H9 (cell line): ENCODE measurements around the gene ZNF484. TPM values are rescaled to one million over a fixed set of nuclear protein-coding genes. Genes with fewer than 3 reads are reported as not detected.

ENCODE experiments used
- DNase-seq: peaks from one replicate; pipeline ENCODE4 v3.0.0-alpha.2; 2017
- H2AFZ ChIP-seq: one replicate; pipeline ENCODE4 v1.6.1; 2013; ENCODE audit warnings: mild to moderate bottlenecking, low read length, control low read depth, moderate library complexity
- H2AK5ac ChIP-seq: 2 replicates; pipeline ENCODE4 v1.6.1; 2013; ENCODE audit warnings: low read length, control low read depth, mixed read lengths; ENCODE audit not compliant: insufficient read length
- H2BK120ac ChIP-seq: one replicate; pipeline ENCODE4 v1.6.1; 2013; ENCODE audit warnings: low read depth, mild to moderate bottlenecking, low read length, control low read depth, inconsistent platforms; ENCODE audit not compliant: poor library complexity, severe bottlenecking
- H2BK12ac ChIP-seq: 2 replicates; pipeline ENCODE4 v1.6.1; 2013; ENCODE audit warnings: low read length, control low read depth, mixed read lengths, low read depth; ENCODE audit not compliant: insufficient read length
- H2BK15ac ChIP-seq: 2 replicates; pipeline ENCODE4 v1.6.1; 2013; ENCODE audit warnings: low read depth, low read length, control low read depth
- H2BK20ac ChIP-seq: one replicate; pipeline ENCODE4 v1.6.1; 2013; ENCODE audit warnings: low read depth, mild to moderate bottlenecking, low read length, control low read depth, inconsistent platforms; ENCODE audit not compliant: poor library complexity, severe bottlenecking
- H2BK5ac ChIP-seq: 2 replicates; pipeline ENCODE4 v1.6.1; 2013; ENCODE audit warnings: low read length, control low read depth, mixed read lengths; ENCODE audit not compliant: insufficient read length
- H3K14ac ChIP-seq: 2 replicates; pipeline ENCODE4 v1.6.1; 2013; ENCODE audit warnings: low read length, control low read depth; ENCODE audit not compliant: insufficient read depth
- H3K18ac ChIP-seq: 2 replicates; pipeline ENCODE4 v1.6.1; 2013; ENCODE audit warnings: low read depth, mild to moderate bottlenecking, mixed read lengths, low read length, control low read depth; ENCODE audit not compliant: insufficient read length
- H3K23ac ChIP-seq: 2 replicates; pipeline ENCODE4 v1.6.1; 2013; ENCODE audit warnings: low read length, control low read depth, mixed read lengths, low read depth; ENCODE audit not compliant: insufficient read length
- H3K23me2 ChIP-seq: 2 replicates; pipeline ENCODE4 v1.6.1; 2013; ENCODE audit warnings: low read depth, mild to moderate bottlenecking, mixed read lengths, low read length, control low read depth; ENCODE audit not compliant: insufficient read length, poor library complexity, severe bottlenecking
- H3K27ac ChIP-seq: 2 replicates; pipeline ENCODE4 v1.5.1; 2013; ENCODE audit warnings: low read length, control low read depth, mixed read lengths, low read depth; ENCODE audit not compliant: insufficient read length
- H3K27me3 ChIP-seq: 2 replicates; pipeline ENCODE4 v1.6.1; 2013; ENCODE audit warnings: low read length, control low read depth, inconsistent platforms; ENCODE audit not compliant: insufficient read depth
- H3K4ac ChIP-seq: 2 replicates; pipeline ENCODE4 v1.6.1; 2013; ENCODE audit warnings: low read depth, mild to moderate bottlenecking, control low read depth, inconsistent platforms, low read length, moderate library complexity
- H3K4me1 ChIP-seq: 2 replicates; pipeline ENCODE4 v1.6.1; 2013; ENCODE audit warnings: low read length, control low read depth, inconsistent platforms; ENCODE audit not compliant: insufficient read depth
- H3K4me2 ChIP-seq: 2 replicates; pipeline ENCODE4 v1.6.1; 2013; ENCODE audit warnings: low read length, control low read depth, mixed read lengths; ENCODE audit not compliant: insufficient read length, insufficient read depth
- H3K56ac ChIP-seq: 2 replicates; pipeline ENCODE4 v1.6.1; 2013; ENCODE audit warnings: low read depth, mild to moderate bottlenecking, mixed read lengths, low read length, control low read depth; ENCODE audit not compliant: insufficient read length
- H3K79me1 ChIP-seq: 2 replicates; pipeline ENCODE4 v1.6.1; 2013; ENCODE audit warnings: low read depth, mild to moderate bottlenecking, moderate library complexity, low read length, control low read depth, inconsistent platforms; ENCODE audit not compliant: insufficient read depth, poor library complexity, severe bottlenecking
- H3K79me2 ChIP-seq: 2 replicates; pipeline ENCODE4 v1.6.1; 2013; ENCODE audit warnings: low read length, control low read depth, inconsistent platforms; ENCODE audit not compliant: insufficient read depth
- H3K9ac ChIP-seq: 2 replicates; pipeline ENCODE4 v1.6.1; 2013; ENCODE audit warnings: low read length, control low read depth, mixed read lengths; ENCODE audit not compliant: insufficient read length; ENCODE audit errors: extremely low read depth
- H3K9me3 ChIP-seq: one replicate; pipeline ENCODE4 v1.6.1; 2013; ENCODE audit warnings: low read depth, low read length, inconsistent platforms; ENCODE audit not compliant: control insufficient read depth
- H3T11ph ChIP-seq: one replicate; pipeline ENCODE4 v1.6.1; 2013; ENCODE audit warnings: mild to moderate bottlenecking, low read length, control low read depth, inconsistent platforms
- H4K20me1 ChIP-seq: one replicate; pipeline ENCODE4 v1.6.1; 2013; ENCODE audit not compliant: control insufficient read depth, insufficient read length, insufficient read depth
- H4K5ac ChIP-seq: 2 replicates; pipeline ENCODE4 v1.6.1; 2013; ENCODE audit warnings: low read depth, mild to moderate bottlenecking, mixed read lengths, low read length, control low read depth; ENCODE audit not compliant: insufficient read length
- H4K8ac ChIP-seq: replicated peaks from 2 replicates; pipeline ENCODE4 v1.6.1; 2013; ENCODE audit warnings: low read length, control low read depth, mixed read lengths, low read depth; ENCODE audit not compliant: insufficient read length
- H4K91ac ChIP-seq: 2 replicates; pipeline ENCODE4 v1.6.1; 2013; ENCODE audit warnings: low read depth, mild to moderate bottlenecking, moderate library complexity, mixed read lengths, low read length, control low read depth; ENCODE audit not compliant: insufficient read length
- H3K27ac Mint-ChIP-seq, 3 experiments: 2 replicates in 2 of 3; 3 replicates in 1 of 3; pipeline ENCODE4 v1.8.0; 2020 to 2021; ENCODE audit warnings: mixed read lengths in 3 of 3, mild to moderate bottlenecking in 1 of 3, moderate library complexity in 1 of 3
- H3K27me3 Mint-ChIP-seq: 2 replicates; pipeline ENCODE4 v1.8.0; 2021; ENCODE audit warnings: low read depth, mild to moderate bottlenecking, moderate library complexity, mixed read lengths
- H3K36me3 Mint-ChIP-seq, 3 experiments: 2 replicates in 2 of 3; 3 replicates in 1 of 3; pipeline ENCODE4 v1.8.0; 2020 to 2021; ENCODE audit warnings: low read depth in 3 of 3, mixed read lengths in 3 of 3; ENCODE audit not compliant: insufficient read depth in 1 of 3
- H3K4me1 Mint-ChIP-seq, 2 experiments: 2 replicates each; pipeline ENCODE4 v1.8.0; 2020; ENCODE audit warnings: mixed read lengths in 2 of 2
- H3K4me3 Mint-ChIP-seq, 2 experiments: 2 replicates in 1 of 2; 3 replicates in 1 of 2; pipeline ENCODE4 v1.8.0; 2020 to 2021; ENCODE audit warnings: mild to moderate bottlenecking in 2 of 2, mixed read lengths in 2 of 2, moderate library complexity in 1 of 2
- H3K9me3 Mint-ChIP-seq, 2 experiments: 2 replicates in 1 of 2; 3 replicates in 1 of 2; pipeline ENCODE4 v1.8.0; 2020; ENCODE audit warnings: mild to moderate bottlenecking in 2 of 2, mixed read lengths in 2 of 2, moderate library complexity in 1 of 2
- CTCF ChIP-seq: fragments of 200-600 bp; sonication (generic); conservative IDR thresholded peaks from 3 replicates; pipeline ENCODE4 v1.8.0; 2021; ENCODE audit warnings: antibody characterized with exemption, mild to moderate bottlenecking
- WGBS: extraction: QIAGEN DNeasy Blood & Tissue Kit; methylation state at CpG from one replicate; pipeline ENCODE4 v1.1.7; 2013; ENCODE audit warnings: missing lambda C conversion rate, low lambda C conversion rate, mixed read lengths; ENCODE audit not compliant: insufficient read length; ENCODE audit errors: extremely low coverage; 5-methylcytosine and 5-hydroxymethylcytosine counted together
- total RNA-seq: library from RNA; stranded (reverse); gene quantifications from 2 replicates; pipeline ENCODE4 v1.2.1, GENCODE V29; 2021

Gene ZNF484
- total RNA-seq, 1 experiment from 2014 or later: 10.2 TPM

- H3K27me3 Mint-ChIP-seq: peaks cover 7% of the 10 kb centered on the region
- Histone ChIP-seq H4K20me1 (no peaks in the 10 kb centered on the region), H2BK20ac (no peak overlapping the region), H3K4me2 (no peak overlapping the region), H2BK120ac (no peak overlapping the region), H2BK15ac (no peak overlapping the region), H3K79me2 (no peaks in the 10 kb centered on the region), H3K18ac (no peak overlapping the region), H3K27ac (no peak overlapping the region), H3K9me3 (no peaks in the 10 kb centered on the region), H2AFZ (no peak overlapping the region), H3K79me1 (no peaks in the 10 kb centered on the region), H2BK12ac (no peak overlapping the region), H4K91ac (no peak overlapping the region), H3K23me2 (no peaks in the 10 kb centered on the region), H3K4me1 (0 out of 2 replicates have a peak, but pooled peaks cover 2% of the 10 kb centered on the region), H4K5ac (no peak overlapping the region), H2AK5ac (no peak overlapping the region), H3T11ph (no peak overlapping the region), H4K8ac (no peak overlapping the region), H3K9ac (no peak overlapping the region), H2BK5ac (no peak overlapping the region), H3K27me3 (no peaks in the 10 kb centered on the region), H3K14ac (no peak overlapping the region), H3K4ac (no peak overlapping the region), H3K56ac (no peak overlapping the region), H3K23ac (no peak overlapping the region)
- DNase-seq: no peak
- WGBS: no CpG with 5 or more reads among the region's 1 CpG
- H3K36me3 Mint-ChIP-seq: no peaks in the 10 kb centered on the region
- no peaks in the 10 kb centered on the region for H3K9me3 Mint-ChIP-seq
- peaks cover 2 to 7% of the 10 kb centered on the region in 2 experiments; a peak in 3 of 4 replicates for H3K4me1 Mint-ChIP-seq
- H3K4me3 Mint-ChIP-seq: no peak overlapping the region
- H3K27ac Mint-ChIP-seq: peak overlapping the region in 1 of 3 experiments; percentile 36; a peak in 1 of 7 replicates
- TF ChIP-seq CTCF: no peak
Observed at GRCh38 chr9:92920437-92920836, 42.6 kb upstream of the ZNF484 start.
